ENCODE data around the gene CYREN.
"Not testable (repeated sequence)": the region's sequence is repeated elsewhere in the genome, so short reads cannot be mapped to it uniquely, and the experiment has no call there.

CYREN gene

DNA sequence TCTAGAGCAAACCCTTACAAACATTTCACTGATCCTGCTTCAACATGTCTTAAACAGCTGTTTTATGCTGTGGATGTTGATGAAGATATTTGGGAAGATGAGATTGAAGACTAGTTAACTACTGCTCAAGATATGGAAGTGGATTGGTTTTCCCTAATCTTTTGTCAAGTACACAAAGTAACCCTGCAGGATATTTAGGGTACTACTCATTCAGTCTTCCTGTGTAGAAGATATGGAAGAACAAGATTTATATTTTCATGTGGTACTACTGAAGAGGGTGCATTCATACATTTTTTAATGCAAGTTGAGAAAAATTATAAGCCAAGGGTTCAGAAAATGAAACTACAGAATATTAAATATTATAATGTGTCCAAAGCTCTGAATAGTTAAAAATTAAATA, 40.9 kb downstream of the CYREN start:
- Mint-ChIP-seq H3K4me3 (no peak overlapping the region), H3K27ac (no peak overlapping the region), H3K9me3 (peaks cover 10% of the 10 kb centered on the region), H3K27me3 (no peaks in the 10 kb centered on the region), H3K4me1 (no peaks in the 10 kb centered on the region), H3K36me3 (peaks cover 16% of the 10 kb centered on the region)

DNA sequence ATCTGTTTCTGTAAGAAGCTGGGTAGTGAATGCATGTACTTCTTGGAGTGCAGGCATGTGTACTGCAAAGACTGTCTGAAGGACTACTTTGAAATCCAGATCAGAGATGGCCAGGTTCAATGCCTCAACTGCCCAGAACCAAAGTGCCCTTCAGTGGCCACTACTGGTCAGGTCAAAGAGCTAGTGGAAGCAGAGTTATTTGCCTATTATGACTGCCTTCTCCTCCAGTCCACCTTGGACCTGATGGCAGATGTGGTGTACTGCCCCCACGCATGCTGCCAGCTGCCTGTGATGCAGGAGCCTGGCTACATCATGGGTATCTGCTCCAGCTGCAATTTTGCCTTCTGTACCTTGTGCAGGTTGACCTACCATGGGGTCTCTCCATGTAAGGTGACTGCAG, 41.6 kb downstream of the CYREN start:
- H3K27ac Mint-ChIP-seq = no peak overlapping the region
- H3K4me3 Mint-ChIP-seq = no peak overlapping the region
- H3K27me3 Mint-ChIP-seq = no peaks in the 10 kb centered on the region
- peaks cover 10% of the 10 kb centered on the region for H3K9me3 Mint-ChIP-seq
- peaks cover 13% of the 10 kb centered on the region for H3K36me3 Mint-ChIP-seq
- no peaks in the 10 kb centered on the region for H3K4me1 Mint-ChIP-seq

DNA sequence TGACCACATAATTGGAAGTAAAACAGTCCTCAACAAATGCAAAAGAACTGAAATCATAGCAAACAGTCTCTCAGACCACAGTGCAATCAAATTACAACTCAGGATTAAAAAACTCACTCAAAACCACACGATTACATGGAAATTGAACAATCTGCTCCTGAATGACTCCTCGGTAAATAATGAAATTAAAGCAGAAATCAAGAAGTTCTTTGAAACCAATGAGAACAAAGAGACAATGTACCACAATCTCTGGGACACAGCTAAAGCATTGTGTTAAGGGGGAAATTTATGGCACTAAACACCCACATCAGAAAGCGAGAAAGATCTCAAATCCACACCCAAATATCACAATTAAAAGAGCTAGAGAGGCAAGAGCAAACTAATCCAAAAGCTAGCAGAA, 45.9 kb downstream of the CYREN start:
- not testable (repeated sequence) for H3K4me3 Mint-ChIP-seq, H3K27ac Mint-ChIP-seq, H3K27me3 Mint-ChIP-seq, H3K4me1 Mint-ChIP-seq
- H3K9me3 Mint-ChIP-seq = peaks cover 11% of the 10 kb centered on the region
- H3K36me3 Mint-ChIP-seq = peaks cover 20% of the 10 kb centered on the region

DNA sequence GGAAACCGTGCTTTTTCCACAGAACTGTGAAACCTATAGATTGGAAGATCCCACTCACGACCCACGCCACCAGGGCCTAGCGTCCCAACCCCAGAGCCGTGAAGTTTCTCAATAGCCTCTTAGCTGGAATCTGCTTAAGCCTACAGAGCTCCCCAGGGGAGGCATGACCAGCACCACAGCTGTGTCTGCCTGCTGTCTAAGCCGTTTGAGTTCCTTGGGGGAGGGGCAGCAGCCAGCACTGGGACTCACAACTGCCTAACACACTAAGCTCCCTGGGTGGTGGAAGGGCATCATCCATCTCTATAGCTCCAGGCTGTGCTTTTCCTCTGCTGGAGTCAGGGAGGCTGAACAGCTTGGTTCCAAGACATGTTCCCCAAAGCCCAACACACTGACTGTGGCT, 48.6 kb downstream of the CYREN start:
- Mint-ChIP-seq H3K36me3 (peaks cover 37% of the 10 kb centered on the region), H3K4me3 (no peak overlapping the region), H3K9me3 (peaks cover 11% of the 10 kb centered on the region), H3K4me1 (no peaks in the 10 kb centered on the region), H3K27me3 (no peaks in the 10 kb centered on the region), H3K27ac (no peak overlapping the region)

DNA sequence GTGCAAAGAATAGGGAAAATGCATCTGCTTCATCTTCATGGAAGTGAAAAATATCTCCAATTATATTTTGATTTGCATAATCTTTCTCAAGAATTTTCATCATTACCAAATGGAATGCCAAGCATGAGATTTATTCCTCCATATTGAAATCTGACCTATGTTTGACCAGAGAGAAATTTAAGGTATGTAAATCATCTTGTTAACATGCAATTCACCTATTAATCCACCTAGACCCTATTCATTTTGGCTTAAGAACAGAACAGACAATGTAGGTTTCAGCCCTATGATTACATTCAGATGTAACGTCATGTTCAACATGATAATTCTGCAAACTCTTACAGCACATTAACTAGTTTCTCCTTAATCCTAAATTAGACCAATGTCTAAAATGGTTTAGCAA, 53.4 kb downstream of the CYREN start:
- H3K4me3 Mint-ChIP-seq = no peak overlapping the region
- H3K36me3 Mint-ChIP-seq = peaks cover 36% of the 10 kb centered on the region
- peaks cover 11% of the 10 kb centered on the region for H3K9me3 Mint-ChIP-seq
- no peaks in the 10 kb centered on the region for H3K27me3 Mint-ChIP-seq
- H3K4me1 Mint-ChIP-seq = no peaks in the 10 kb centered on the region
- H3K27ac Mint-ChIP-seq = no peak overlapping the region
